ENCODE measurements around the gene SCAND1.
"Not testable (repeated sequence)": the region's sequence is repeated elsewhere in the genome, so short reads cannot be mapped to it uniquely, and the experiment has no call there.

Gene SCAND1

GRCh38 chr20:35954200-35954906, at the start of gene SCAND1:
Gene SCAND1, minus strand, starts transcription at chr20:35954502. Its CDS starts 218 bp downstream, at chr20:35954284.
- Histone ChIP-seq H3K4me3 (ENCODE audit: low read depth, low read length) (peak within 1 kb of the TSS; percentile 93), H3K27me3 (ENCODE audit: insufficient read depth, low read depth, severe bottlenecking) (no peaks in the 10 kb centered on the region), H3K9me3 (ENCODE audit: severe bottlenecking) (no peaks in the 10 kb centered on the region), H3K36me3 (peaks cover 13% of the 10 kb centered on the region), H3K27ac (peak within 1 kb of the TSS; percentile 97)
- peak; percentile 98 for TF ChIP-seq CTCF (IDR thresholded peaks at IDR 0.05; ENCODE audit: low read depth, low read length)
- DNase-seq = peak; percentile 98

GRCh38 chr20:36004045-36004444, 49.7 kb upstream of the SCAND1 start:
- TF ChIP-seq CTCF (IDR thresholded peaks at IDR 0.05; ENCODE audit: low read depth, low read length) = no peak
- Histone ChIP-seq H3K9me3 (ENCODE audit: severe bottlenecking) (peaks cover 16% of the 10 kb centered on the region), H3K27me3 (ENCODE audit: insufficient read depth, low read depth, severe bottlenecking) (no peaks in the 10 kb centered on the region), H3K36me3 (no peaks in the 10 kb centered on the region), H3K27ac (no peak overlapping the region), H3K4me3 (ENCODE audit: low read depth, low read length) (no peak overlapping the region)
- DNase-seq = no peak

GRCh38 chr20:36002855-36003254, 48.6 kb upstream of the SCAND1 start:
- no peak for TF ChIP-seq CTCF (IDR thresholded peaks at IDR 0.05; ENCODE audit: low read depth, low read length)
- H3K36me3 ChIP-seq = no peaks in the 10 kb centered on the region
- no peak overlapping the region for H3K27ac ChIP-seq
- DNase-seq = no peak
- no peaks in the 10 kb centered on the region for H3K27me3 ChIP-seq (ENCODE audit: insufficient read depth, low read depth, severe bottlenecking)
- no peak overlapping the region for H3K4me3 ChIP-seq (ENCODE audit: low read depth, low read length)
- peaks cover 16% of the 10 kb centered on the region for H3K9me3 ChIP-seq (ENCODE audit: severe bottlenecking)

GRCh38 chr20:36001331-36001730, 47.0 kb upstream of the SCAND1 start:
- H3K27ac ChIP-seq; H3K27me3 ChIP-seq (ENCODE audit: insufficient read depth, low read depth, severe bottlenecking); DNase-seq; H3K36me3 ChIP-seq; H3K4me3 ChIP-seq (ENCODE audit: low read depth, low read length): not testable (repeated sequence)
- peaks cover 16% of the 10 kb centered on the region for H3K9me3 ChIP-seq (ENCODE audit: severe bottlenecking)

GRCh38 chr20:35996492-35996891, 42.2 kb upstream of the SCAND1 start:
- DNase-seq; H3K36me3 ChIP-seq; H3K27ac ChIP-seq; H3K27me3 ChIP-seq (ENCODE audit: insufficient read depth, low read depth, severe bottlenecking); H3K4me3 ChIP-seq (ENCODE audit: low read depth, low read length); H3K9me3 ChIP-seq (ENCODE audit: severe bottlenecking): not testable (repeated sequence)

GRCh38 chr20:35994994-35995453, 40.7 kb upstream of the SCAND1 start:
- DNase-seq = peak; percentile 91
- Histone ChIP-seq H3K36me3 (no peaks in the 10 kb centered on the region), H3K27ac (no peak overlapping the region), H3K9me3 (ENCODE audit: severe bottlenecking) (no peaks in the 10 kb centered on the region), H3K27me3 (ENCODE audit: insufficient read depth, low read depth, severe bottlenecking) (no peaks in the 10 kb centered on the region), H3K4me3 (ENCODE audit: low read depth, low read length) (no peak overlapping the region)
- peak; percentile 93 for TF ChIP-seq CTCF (IDR thresholded peaks at IDR 0.05; ENCODE audit: low read depth, low read length)

All from WERI-Rb-1 (cell line).